GM10847 (cell line): Measurements from ENCODE around the gene GATAD2A.

Source experiments
- POLR2A ChIP-seq: IDR thresholded peaks from 2 replicates; pipeline ENCODE4 v1.6.1; 2011; ENCODE audit not compliant: insufficient read length; ENCODE audit errors: extremely low read depth

GATAD2A gene

GRCh38 chr19:19451429-19452242 lies 46.2 kb downstream of the GATAD2A start:
- no peak for TF ChIP-seq POLR2A

GRCh38 chr19:19452243-19453124 lies 47.0 kb downstream of the GATAD2A start:
- TF ChIP-seq POLR2A = no peak

GRCh38 chr19:19453125-19453454 lies 47.6 kb downstream of the GATAD2A start:
- no peak for TF ChIP-seq POLR2A

- no peak for TF ChIP-seq POLR2A
Measured at GRCh38 chr19:19457671-19458070, 52.2 kb downstream of the GATAD2A start.

GRCh38 chr19:19458110-19458816 lies 52.8 kb downstream of the GATAD2A start:
- no peak for TF ChIP-seq POLR2A

GRCh38 chr19:19459073-19459472 lies 53.6 kb downstream of the GATAD2A start:
- TF ChIP-seq POLR2A = no peak

- TF ChIP-seq POLR2A = no peak
Measured at GRCh38 chr19:19459707-19460251, 54.3 kb downstream of the GATAD2A start.

- TF ChIP-seq POLR2A = no peak
Measured at GRCh38 chr19:19460258-19460731, 54.8 kb downstream of the GATAD2A start.

- no peak for TF ChIP-seq POLR2A
Measured at GRCh38 chr19:19460761-19461265, 55.3 kb downstream of the GATAD2A start.

- no peak for TF ChIP-seq POLR2A
Measured at GRCh38 chr19:19461306-19461670, 55.8 kb downstream of the GATAD2A start.

GRCh38 chr19:19461671-19462622 lies 56.5 kb downstream of the GATAD2A start:
- no peak for TF ChIP-seq POLR2A

GRCh38 chr19:19463348-19464117 lies 58.1 kb downstream of the GATAD2A start:
- TF ChIP-seq POLR2A = no peak

- TF ChIP-seq POLR2A = no peak
Measured at GRCh38 chr19:19464339-19465098, 59.0 kb downstream of the GATAD2A start.
